ENCODE results near the gene PPP1R13B.

Gene PPP1R13B

GRCh38 chr14:103685276-103686211 lies 161.8 kb downstream of the PPP1R13B start:
- no peak for DNase-seq (ENCODE audit: low read depth)

- no peak for DNase-seq (ENCODE audit: low read depth)
These were observed 162.5 kb downstream of the PPP1R13B start for GRCh38 chr14:103684871-103685270.

GRCh38 chr14:103684471-103684870 lies 162.9 kb downstream of the PPP1R13B start:
- DNase-seq (ENCODE audit: low read depth), result no peak
